ENCODE measurements around the gene RSF1. TPM values are rescaled to one million over a fixed set of nuclear protein-coding genes. Genes with fewer than 3 reads are reported as not detected.
"Not testable (repeated sequence)": the region's sequence is repeated elsewhere in the genome, so short reads cannot be mapped to it uniquely, and the experiment has no call there.

RSF1 gene
- total and polyA plus RNA-seq, 7 donors: 2.7 to 34.8 (median 30.0) TPM

- ATAC-seq: no peak
- intact Hi-C loops (cut with DNase I): no loop called here
Measured at GRCh38 chr11:77854838-77855237, 34.3 kb upstream of the RSF1 start.

GRCh38 chr11:77851503-77851902 is 31.0 kb upstream of the RSF1 start:
- Histone ChIP-seq H3K27ac (no peak overlapping the region), H3K4me1 (peaks cover 5% of the 10 kb centered on the region), H3K4me3 (no peak overlapping the region), H3K36me3 (ENCODE audit: insufficient read depth in 1 of 2, low read depth in 1 of 2) (peaks cover 6 to 77% of the 10 kb centered on the region in 2 donors), H3K27me3 (ENCODE audit: insufficient read depth in 3 of 3, low read length in 2 of 3) (no peaks in the 10 kb centered on the region), H3K9me3 (peaks cover 6% of the 10 kb centered on the region)
- intact Hi-C loops (cut with DNase I): no loop called here
- ATAC-seq (no peak), DNase-seq (no peak)
- TF ChIP-seq CTCF (IDR thresholded peaks at IDR 0.05): no peak
- WGBS, 3 donors: 52 to 69% (median 60%) methylated on average over 1 of the region's 1 CpG

More at GRCh38 chr11:77854838-77855237, 34.3 kb upstream of the RSF1 start:
- Histone ChIP-seq H3K4me1 (peaks cover 14% of the 10 kb centered on the region), H3K9me3 (peaks cover 6% of the 10 kb centered on the region), H3K27ac (no peak overlapping the region), H3K4me3 (no peak overlapping the region), H3K27me3 (ENCODE audit: insufficient read depth in 3 of 3, low read length in 2 of 3) (no peaks in the 10 kb centered on the region), H3K36me3 (ENCODE audit: insufficient read depth in 1 of 2, low read depth in 1 of 2) (peaks cover 6 to 61% of the 10 kb centered on the region in 2 donors)
- no peak for DNase-seq
- no peak for TF ChIP-seq CTCF (IDR thresholded peaks at IDR 0.05)
- WGBS, 3 donors: 94 to 100% (median 99%) methylated on average over 2 of the region's 2 CpGs

GRCh38 chr11:77843700-77844099 is 23.2 kb upstream of the RSF1 start:
- H3K4me1 ChIP-seq; ATAC-seq; H3K4me3 ChIP-seq; H3K27ac ChIP-seq; DNase-seq; H3K27me3 ChIP-seq (ENCODE audit: insufficient read depth in 3 of 3, low read length in 2 of 3); H3K9me3 ChIP-seq; intact Hi-C loops (cut with DNase I): not testable (repeated sequence)
- peaks cover 6 to 76% of the 10 kb centered on the region in 2 donors for H3K36me3 ChIP-seq (ENCODE audit: insufficient read depth in 1 of 2, low read depth in 1 of 2)
- 81 to 93% (median 87%) methylated on average over 5 of the region's 5 CpGs for WGBS, 3 donors

- ATAC-seq: no peak
- H3K36me3 ChIP-seq (ENCODE audit: insufficient read depth in 1 of 2, low read depth in 1 of 2): peaks cover 6 to 66% of the 10 kb centered on the region in 2 donors
- no peak overlapping the region for H3K4me3 ChIP-seq
- H3K4me1 ChIP-seq: no peaks in the 10 kb centered on the region
- no peak for DNase-seq
- no peak overlapping the region for H3K27ac ChIP-seq
- 90 to 97% (median 91%) methylated on average over 1 of the region's 1 CpG for WGBS, 3 donors
- intact Hi-C loops (cut with DNase I): no loop called here
- H3K27me3 ChIP-seq (ENCODE audit: insufficient read depth in 3 of 3, low read length in 2 of 3): no peaks in the 10 kb centered on the region
- TF ChIP-seq CTCF (IDR thresholded peaks at IDR 0.05): no peak
- no peaks in the 10 kb centered on the region for H3K9me3 ChIP-seq
Measured at GRCh38 chr11:77842441-77843121, 22.1 kb upstream of the RSF1 start.

- DNase-seq: no peak
- Histone ChIP-seq H3K4me3 (no peak overlapping the region), H3K27me3 (ENCODE audit: insufficient read depth in 3 of 3, low read length in 2 of 3) (no peaks in the 10 kb centered on the region), H3K36me3 (ENCODE audit: insufficient read depth in 1 of 2, low read depth in 1 of 2) (peaks cover 0 to 9% of the 10 kb centered on the region in 2 donors), H3K27ac (no peak overlapping the region), H3K9me3 (no peaks in the 10 kb centered on the region), H3K4me1 (no peaks in the 10 kb centered on the region)
- intact Hi-C loops (cut with DNase I): no loop called here
- 94 to 96% (median 95%) methylated on average over 4 of the region's 4 CpGs for whole genome bisulfite sequencing, 3 donors
- no peak for TF ChIP-seq CTCF (IDR thresholded peaks at IDR 0.05)
- ATAC-seq: no peak
Measured at GRCh38 chr11:77833302-77833701, 12.8 kb upstream of the RSF1 start.
